ENCODE data around the gene RAB11FIP3. TPM values are rescaled to one million over a fixed set of nuclear protein-coding genes. Genes with fewer than 3 reads are reported as not detected.
A peak's percentile ranks its signal among the peaks of the same experiment; 100 is the strongest.
"Not testable (repeated sequence)": the region's sequence is repeated elsewhere in the genome, so short reads cannot be mapped to it uniquely, and the experiment has no call there.

RAB11FIP3 gene
- total and polyA plus RNA-seq, 11 donors: 19.3 to 39.9 (median 31.9) TPM

GRCh38 chr16:466651-467050 is 41.2 kb downstream of the RAB11FIP3 start:
- intact Hi-C loops (cut with DNase I): no loop called here

GRCh38 chr16:467249-467871 is 41.9 kb downstream of the RAB11FIP3 start:
- ATAC-seq; DNase-seq; H3K27me3 ChIP-seq; H3K4me3 ChIP-seq; intact Hi-C loops (cut with DNase I); H3K27ac ChIP-seq; H3K9me3 ChIP-seq: not testable (repeated sequence)
- Histone ChIP-seq H3K36me3 (peaks cover 0 to 30% (median 4%) of the 10 kb centered on the region in 9 donors), H3K4me1 (peaks cover 0 to 11% (median 0%) of the 10 kb centered on the region in 12 donors)
- 79 to 85% (median 80%) methylated on average over 12 of the region's 12 CpGs for WGBS, 4 donors

More at GRCh38 chr16:466651-467050, 41.2 kb downstream of the RAB11FIP3 start:
- DNase-seq (no peak), ATAC-seq (no peak)
- peaks cover 0 to 8% (median 0%) of the 10 kb centered on the region in 12 donors for H3K4me1 ChIP-seq
- TF ChIP-seq POLR2A (IDR thresholded peaks at IDR 0.05) (no peak), CTCF (IDR thresholded peaks at IDR 0.05) (no peak)
- no peaks in the 10 kb centered on the region for H3K27me3 ChIP-seq
- peaks cover 0 to 30% (median 10%) of the 10 kb centered on the region in 9 donors for H3K36me3 ChIP-seq
- 85 to 93% (median 90%) methylated on average over 10 to 13 of the region's 13 CpGs for WGBS, 4 donors
- no peak overlapping the region for H3K4me3 ChIP-seq
- H3K9me3 ChIP-seq: no peaks in the 10 kb centered on the region
- no peak overlapping the region for H3K27ac ChIP-seq

DNA sequence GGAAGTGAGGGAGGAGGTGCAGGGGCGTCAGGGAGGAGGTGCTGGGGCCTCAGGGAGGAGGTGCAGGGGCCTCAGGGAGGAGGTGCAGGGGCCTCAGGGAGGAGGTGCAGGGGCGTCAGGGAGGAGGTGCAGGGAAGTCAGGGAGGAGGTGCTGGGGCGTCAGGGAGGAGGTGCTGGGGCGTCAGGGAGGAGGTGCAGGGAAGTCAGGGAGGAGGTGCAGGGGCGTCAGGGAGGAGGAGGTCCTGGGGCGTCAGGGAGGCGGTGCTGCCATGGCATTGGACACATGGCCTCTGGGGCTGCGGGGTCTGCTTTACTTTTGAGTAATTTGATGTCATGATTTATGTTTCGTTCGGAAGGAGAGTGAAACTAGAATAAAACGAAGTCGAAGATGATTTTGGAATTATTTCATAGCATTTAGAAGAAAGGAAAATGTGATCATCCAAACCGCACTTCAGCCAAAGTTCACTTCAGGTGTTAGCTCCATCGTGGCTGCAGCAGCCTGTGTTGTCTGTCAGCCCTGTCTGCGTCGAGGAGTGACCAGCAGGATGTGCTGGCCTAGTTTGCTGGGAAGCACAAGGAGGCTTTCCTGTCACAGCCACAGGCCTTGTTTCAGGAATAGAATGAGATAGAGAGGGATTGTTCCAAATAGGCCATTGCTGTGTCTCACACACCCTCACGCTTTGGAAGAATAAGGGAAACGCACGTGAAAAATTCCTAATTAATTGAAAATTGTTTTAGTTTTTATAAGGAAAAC is 42.8 kb downstream of the RAB11FIP3 start:
- peak in 1 of 4 donors; percentile 74 for ATAC-seq
- TF ChIP-seq CTCF (IDR thresholded peaks at IDR 0.05): no peak
- TF ChIP-seq POLR2A (IDR thresholded peaks at IDR 0.05): no peak
- no peaks in the 10 kb centered on the region for H3K27me3 ChIP-seq
- 78 to 85% (median 79%) methylated on average over 19 of the region's 19 CpGs for WGBS, 4 donors
- H3K9me3 ChIP-seq: no peaks in the 10 kb centered on the region
- H3K4me3 ChIP-seq: no peak overlapping the region
- H3K4me1 ChIP-seq: peaks cover 0 to 11% (median 0%) of the 10 kb centered on the region in 12 donors
- peaks cover 0 to 27% (median 7%) of the 10 kb centered on the region in 9 donors for H3K36me3 ChIP-seq
- no peak for DNase-seq
- intact Hi-C loops (cut with DNase I): no loop called here
- H3K27ac ChIP-seq: peak overlapping the region in 1 of 12 donors; percentile 9

DNA sequence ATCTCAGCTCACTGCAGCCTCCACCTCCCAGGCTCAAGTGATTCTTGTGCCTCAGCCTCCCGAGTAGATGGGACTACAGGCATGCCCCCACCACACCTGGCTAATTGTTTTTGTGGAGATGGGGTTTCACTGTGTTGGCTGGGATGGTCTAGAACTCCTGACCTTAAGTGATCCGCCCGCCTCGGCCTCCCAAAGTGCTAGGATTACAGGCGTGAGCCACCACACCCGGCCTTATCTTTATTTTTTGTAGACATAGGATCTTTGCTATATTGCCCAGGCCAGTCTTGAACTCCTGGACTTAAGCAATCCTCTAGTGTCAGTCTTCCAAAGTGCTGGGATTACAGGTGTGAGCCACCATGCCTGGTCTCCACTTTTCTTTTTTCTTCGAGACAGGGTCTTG is 44.0 kb downstream of the RAB11FIP3 start:
- Histone ChIP-seq H3K4me1 (peaks cover 0 to 11% (median 0%) of the 10 kb centered on the region in 12 donors), H3K36me3 (peaks cover 0 to 29% (median 10%) of the 10 kb centered on the region in 9 donors)
- H3K27me3 ChIP-seq; ATAC-seq; H3K27ac ChIP-seq; DNase-seq; H3K4me3 ChIP-seq; intact Hi-C loops (cut with DNase I); H3K9me3 ChIP-seq: not testable (repeated sequence)
- 95 to 98% (median 97%) methylated on average over 7 of the region's 7 CpGs for whole genome bisulfite sequencing, 4 donors

GRCh38 chr16:470418-470817 is 45.0 kb downstream of the RAB11FIP3 start:
- H3K4me1 ChIP-seq: peaks cover 0 to 11% (median 0%) of the 10 kb centered on the region in 12 donors
- WGBS, 4 donors: 84 to 92% (median 86%) methylated on average over 4 of the region's 4 CpGs
- TF ChIP-seq CTCF (IDR thresholded peaks at IDR 0.05) (no peak), POLR2A (IDR thresholded peaks at IDR 0.05) (no peak)
- intact Hi-C loops (cut with DNase I): no loop called here
- ATAC-seq (no peak), DNase-seq (no peak)
- H3K36me3 ChIP-seq: peaks cover 0 to 29% (median 10%) of the 10 kb centered on the region in 9 donors
- H3K9me3 ChIP-seq: no peaks in the 10 kb centered on the region
- H3K27me3 ChIP-seq: no peaks in the 10 kb centered on the region
- no peak overlapping the region for H3K27ac ChIP-seq
- H3K4me3 ChIP-seq: no peak overlapping the region

Data from heart left ventricle (tissue), 16 donors.